Common myeloid progenitor, CD34-positive (primary cell): ENCODE measurements around the gene CYB5R3.
A peak's percentile ranks its signal among the peaks of the same experiment; 100 is the strongest.
"Not testable (repeated sequence)": the region's sequence is repeated elsewhere in the genome, so short reads cannot be mapped to it uniquely, and the experiment has no call there.

Experiments
- CTCF ChIA-PET: fragments of 350-600 bp; sonication (Branson Sonifier 250); formaldehyde crosslinking; loops from one replicate; lab custom pipeline; 2021; ENCODE audit warnings: antibody characterized with exemption; lab: Charles Lee
- POLR2A ChIA-PET: fragments of 350-600 bp; sonication (Branson Sonifier 250); formaldehyde crosslinking; loops from one replicate; lab custom pipeline; 2021; ENCODE audit warnings: antibody characterized with exemption; lab: Charles Lee
- DNase-seq, 3 donors: peaks; one replicate each; pipeline versions ENCODE4 v3.0.0 to v3.0.0-alpha.2; 2013
- H3K27ac ChIP-seq, 2 experiments: 1 replicate in 1 of 2; 2 replicates in 1 of 2; pipeline ENCODE4 v1.7.0; 2013; ENCODE audit warnings: inconsistent platforms in 2 of 2, low read length in 2 of 2, mild to moderate bottlenecking in 2 of 2, low read depth in 1 of 2, moderate library complexity in 1 of 2; ENCODE audit not compliant: severe bottlenecking in 2 of 2, insufficient read depth in 1 of 2, poor library complexity in 1 of 2
- H3K27me3 ChIP-seq, 5 experiments: replicated peaks in 2 of 5; 1 replicate in 3 of 5; 2 replicates in 2 of 5; pipeline versions ENCODE4 v1.6.1 to v1.7.0; 2013; ENCODE audit warnings: low read length in 4 of 5, mild to moderate bottlenecking in 2 of 5, moderate library complexity in 2 of 5, inconsistent platforms in 1 of 5; ENCODE audit not compliant: insufficient read depth in 5 of 5, control insufficient read depth in 4 of 5
- H3K36me3 ChIP-seq, 4 experiments: 1 replicate in 2 of 4; 2 replicates in 2 of 4; pipeline versions ENCODE4 v1.6.1 to v1.7.0; 2013; ENCODE audit warnings: low read length in 3 of 4, control low read depth in 1 of 4, mild to moderate bottlenecking in 1 of 4; ENCODE audit not compliant: control insufficient read depth in 4 of 4, insufficient read depth in 4 of 4
- H3K4me1 ChIP-seq, 4 experiments: 1 replicate in 3 of 4; 2 replicates in 1 of 4; pipeline versions ENCODE4 v1.6.1 to v1.7.1; 2013; ENCODE audit warnings: low read length in 3 of 4, mild to moderate bottlenecking in 3 of 4, control low read depth in 1 of 4, inconsistent platforms in 1 of 4, moderate library complexity in 1 of 4; ENCODE audit not compliant: control insufficient read depth in 4 of 4, insufficient read depth in 4 of 4; ENCODE audit errors: control extremely low read depth in 1 of 4
- H3K4me3 ChIP-seq, 7 experiments: 1 replicate in 4 of 7; 2 replicates in 3 of 7; pipeline versions ENCODE4 v1.5.1 to v1.7.0; 2013; ENCODE audit warnings: mild to moderate bottlenecking in 7 of 7, low read length in 6 of 7, moderate library complexity in 6 of 7, inconsistent platforms in 2 of 7, low read depth in 2 of 7, control low read depth in 1 of 7; ENCODE audit not compliant: insufficient read depth in 4 of 7, control insufficient read depth in 1 of 7; ENCODE audit errors: extremely low read depth in 1 of 7
- H3K9me3 ChIP-seq, 5 experiments: 1 replicate in 4 of 5; 2 replicates in 1 of 5; pipeline versions ENCODE4 v1.6.1 to v1.7.1; 2013; ENCODE audit warnings: low read length in 4 of 5, mild to moderate bottlenecking in 2 of 5, inconsistent platforms in 1 of 5, low read depth in 1 of 5, moderate library complexity in 1 of 5; ENCODE audit not compliant: control insufficient read depth in 4 of 5, insufficient read depth in 2 of 5; ENCODE audit errors: control extremely low read depth in 1 of 5
- WGBS: methylation state at CpG from one replicate; pipeline ENCODE4 v1.1.5; 2013; ENCODE audit not compliant: insufficient coverage; 5-methylcytosine and 5-hydroxymethylcytosine counted together

The CYB5R3 gene

GRCh38 chr22:42683578-42684283 lies 34.5 kb upstream of the CYB5R3 start:
- ChIA-PET CTCF (interaction anchor here (1.3 kb wide), 1 partner anchor 13 kb away, joined by 3 read pairs; no protein-coding TSS in a partner anchor), POLR2A (no interaction called here)
- no peak for DNase-seq
- no peaks in the 10 kb centered on the region for H3K27me3 ChIP-seq
- H3K36me3 ChIP-seq, result no peaks in the 10 kb centered on the region
- H3K4me3 ChIP-seq, result no peak overlapping the region
- no peak overlapping the region for H3K27ac ChIP-seq
- H3K4me1 ChIP-seq, result no peaks in the 10 kb centered on the region
- peaks cover 0 to 3% (median 0%) of the 10 kb centered on the region in 5 experiments for H3K9me3 ChIP-seq
- 91% methylated on average over 6 of the region's 8 CpGs for WGBS

DNA sequence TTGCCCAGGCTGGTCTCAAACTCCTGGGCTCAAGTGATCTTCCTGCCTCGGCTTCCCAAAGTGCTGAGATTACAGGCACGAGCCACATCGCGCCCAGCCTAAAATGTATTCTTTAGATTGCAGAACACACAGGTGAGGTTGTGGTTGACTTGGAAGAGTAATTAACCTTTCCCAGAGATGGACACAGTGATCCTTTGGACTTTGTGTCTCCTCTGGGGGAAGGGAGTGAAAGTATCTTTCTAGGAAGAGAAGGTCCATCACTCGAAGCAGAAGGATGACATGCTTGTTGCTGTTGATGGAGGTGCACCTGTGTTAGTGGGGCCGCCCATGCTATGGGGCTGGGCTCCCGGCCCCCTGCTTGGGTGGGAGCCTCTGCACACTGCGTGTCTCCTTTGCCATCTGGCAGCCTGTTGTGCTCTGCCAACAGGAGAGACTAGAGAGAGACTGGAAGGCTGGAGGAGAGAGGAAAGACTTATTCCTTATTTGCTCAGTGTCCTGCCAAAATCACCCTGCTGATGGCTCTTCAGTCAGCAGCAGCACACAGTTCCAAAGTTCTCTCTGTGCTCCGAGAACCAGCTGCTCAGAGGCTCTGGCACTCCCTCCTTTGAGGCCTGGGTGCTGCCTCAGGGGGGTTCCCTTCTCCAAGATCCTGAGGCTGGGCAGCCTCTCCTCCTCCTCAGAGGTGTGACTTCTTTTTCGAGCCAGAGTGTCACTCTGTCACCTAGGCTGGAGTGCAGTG lies 33.1 kb upstream of the CYB5R3 start:
- Histone ChIP-seq H3K27ac (no peak overlapping the region), H3K9me3 (peaks cover 0 to 8% (median 3%) of the 10 kb centered on the region in 5 experiments), H3K27me3 (no peaks in the 10 kb centered on the region), H3K36me3 (no peaks in the 10 kb centered on the region), H3K4me1 (no peaks in the 10 kb centered on the region), H3K4me3 (no peak overlapping the region)
- POLR2A ChIA-PET, result no interaction called here
- CTCF ChIA-PET, result no interaction called here
- no peak for DNase-seq
- 89% methylated on average over 7 of the region's 10 CpGs for WGBS

GRCh38 chr22:42680648-42681047 lies 31.5 kb upstream of the CYB5R3 start:
- peak in 2 of 3 donors; percentile 20 to 33 for DNase-seq
- ChIA-PET POLR2A (no interaction called here), CTCF (no interaction called here)
- H3K36me3 ChIP-seq, result no peaks in the 10 kb centered on the region
- peaks cover 0 to 8% (median 3%) of the 10 kb centered on the region in 5 experiments for H3K9me3 ChIP-seq
- H3K4me3 ChIP-seq, result no peak overlapping the region
- 96% methylated on average over 8 of the region's 8 CpGs for WGBS
- no peak overlapping the region for H3K27ac ChIP-seq
- H3K4me1 ChIP-seq, result no peaks in the 10 kb centered on the region
- no peaks in the 10 kb centered on the region for H3K27me3 ChIP-seq

DNA sequence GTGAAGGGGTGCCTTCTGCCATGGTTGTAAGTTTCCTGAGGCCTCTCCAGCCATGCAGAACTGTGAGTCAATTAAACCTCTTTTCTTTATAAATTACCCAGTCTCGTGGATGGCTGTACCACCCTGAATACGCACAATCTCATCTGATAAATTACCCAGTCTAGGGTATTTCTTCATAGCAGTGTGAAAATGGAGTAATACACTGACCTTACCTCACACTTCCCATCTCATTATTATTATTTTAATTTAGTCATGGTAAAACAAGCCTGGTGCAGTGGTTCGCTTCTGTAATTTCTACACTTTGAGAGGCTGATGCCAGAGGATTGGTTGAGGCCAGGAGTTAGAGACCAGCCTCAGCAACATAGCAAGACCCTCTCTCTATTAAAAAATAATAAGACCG lies 30.5 kb upstream of the CYB5R3 start:
- 100% methylated on average over 2 of the region's 4 CpGs for WGBS
- H3K4me1 ChIP-seq, result no peaks in the 10 kb centered on the region
- H3K36me3 ChIP-seq, result no peaks in the 10 kb centered on the region
- POLR2A ChIA-PET, result no interaction called here
- no peak overlapping the region for H3K4me3 ChIP-seq
- CTCF ChIA-PET, result no interaction called here
- peaks cover 0 to 8% (median 3%) of the 10 kb centered on the region in 5 experiments for H3K9me3 ChIP-seq
- no peak overlapping the region for H3K27ac ChIP-seq
- no peak for DNase-seq
- H3K27me3 ChIP-seq, result no peaks in the 10 kb centered on the region

GRCh38 chr22:42678894-42679293 lies 29.7 kb upstream of the CYB5R3 start:
- H3K27ac ChIP-seq, result no peak overlapping the region
- peaks cover 0 to 8% (median 3%) of the 10 kb centered on the region in 5 experiments for H3K9me3 ChIP-seq
- WGBS, result 100% methylated on average over 1 of the region's 1 CpG
- no peaks in the 10 kb centered on the region for H3K4me1 ChIP-seq
- DNase-seq, result no peak
- no peaks in the 10 kb centered on the region for H3K27me3 ChIP-seq
- ChIA-PET CTCF (no interaction called here), POLR2A (no interaction called here)
- no peaks in the 10 kb centered on the region for H3K36me3 ChIP-seq
- no peak overlapping the region for H3K4me3 ChIP-seq

GRCh38 chr22:42677936-42678335 lies 28.7 kb upstream of the CYB5R3 start:
- DNase-seq, H3K4me3 ChIP-seq, CTCF ChIA-PET, H3K9me3 ChIP-seq, H3K36me3 ChIP-seq, H3K27me3 ChIP-seq, H3K27ac ChIP-seq, H3K4me1 ChIP-seq, POLR2A ChIA-PET: not testable (repeated sequence)
- WGBS, result 100% methylated on average over 3 of the region's 4 CpGs

DNA sequence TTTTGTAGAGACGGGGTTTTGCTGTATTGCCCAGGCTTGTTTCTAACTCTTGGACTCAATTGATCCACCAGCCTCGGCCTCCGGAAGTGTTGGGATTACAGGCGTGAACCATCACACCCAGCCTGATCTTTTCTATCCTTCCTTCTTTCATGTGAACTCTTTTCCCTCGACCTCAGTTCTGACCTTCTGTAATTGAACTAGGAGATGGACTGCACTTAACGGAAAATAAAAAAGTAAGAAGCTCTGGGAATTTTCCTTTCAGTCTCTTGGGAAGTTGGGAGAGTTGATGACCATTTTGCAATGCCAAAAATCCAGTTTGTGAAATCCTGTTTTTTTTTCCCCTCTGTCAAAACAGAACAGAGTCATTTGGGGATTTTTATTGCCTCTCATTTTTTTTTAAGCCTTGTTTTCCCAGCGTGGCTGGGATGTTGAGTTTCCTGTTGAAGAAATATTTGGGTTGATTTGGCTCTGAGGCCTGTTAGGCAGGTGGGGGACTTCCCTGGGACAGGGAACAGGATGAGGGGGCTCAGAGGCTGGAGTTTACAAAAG lies 26.9 kb upstream of the CYB5R3 start:
- no peak for DNase-seq
- H3K27me3 ChIP-seq, result no peaks in the 10 kb centered on the region
- peaks cover 0 to 5% (median 2%) of the 10 kb centered on the region in 4 experiments for H3K4me1 ChIP-seq
- ChIA-PET CTCF (no interaction called here), POLR2A (no interaction called here)
- WGBS, result 100% methylated on average over 4 of the region's 7 CpGs
- H3K36me3 ChIP-seq, result no peaks in the 10 kb centered on the region
- H3K9me3 ChIP-seq, result peaks cover 0 to 8% (median 3%) of the 10 kb centered on the region in 5 experiments
- no peak overlapping the region for H3K27ac ChIP-seq
- H3K4me3 ChIP-seq, result no peak overlapping the region
